ENCODE results near the gene ZNF280B.
"Not testable (repeated sequence)": the region's sequence is repeated elsewhere in the genome, so short reads cannot be mapped to it uniquely, and the experiment has no call there.

The ZNF280B gene

DNA sequence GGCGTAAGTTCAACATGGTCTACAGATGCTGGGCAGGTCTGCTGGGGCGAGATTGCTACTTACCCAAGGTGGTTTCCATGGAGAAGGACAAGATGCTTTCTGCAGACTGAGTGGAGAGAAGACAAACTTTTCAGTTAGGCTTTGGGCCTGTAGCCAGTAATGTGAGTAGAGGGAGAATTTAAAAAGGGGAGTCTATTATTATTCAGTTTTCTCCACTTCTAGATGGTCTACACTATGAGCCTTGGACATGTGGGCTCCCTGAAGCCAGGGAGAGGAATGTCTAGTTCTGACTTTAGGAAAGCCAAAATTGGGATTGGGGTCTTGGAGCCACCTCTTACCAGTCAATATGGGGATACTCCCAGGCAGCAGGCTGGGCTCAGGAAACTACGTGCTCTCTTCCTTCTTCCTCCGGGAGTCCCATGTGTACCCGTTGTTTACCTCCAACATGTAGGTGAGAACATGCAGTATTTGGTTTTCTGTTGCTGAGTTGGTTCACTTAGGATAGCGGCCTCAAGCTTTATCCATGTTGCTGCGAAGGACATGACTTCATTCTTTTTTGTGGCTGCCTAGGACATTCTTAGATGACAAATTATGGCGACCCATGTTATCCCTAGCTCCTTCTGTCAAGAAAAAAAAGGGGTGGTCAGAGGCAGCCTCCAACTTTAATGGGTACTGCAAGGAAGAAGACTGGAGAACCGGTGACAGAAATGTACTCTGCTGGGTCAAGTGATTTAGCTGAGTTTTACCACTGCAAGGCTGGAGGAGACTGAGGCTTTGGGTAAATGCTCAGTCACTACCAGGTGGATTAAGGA is 26.3 kb upstream of the ZNF280B start:
- no peak for DNase-seq (ENCODE audit: low read depth)

DNA sequence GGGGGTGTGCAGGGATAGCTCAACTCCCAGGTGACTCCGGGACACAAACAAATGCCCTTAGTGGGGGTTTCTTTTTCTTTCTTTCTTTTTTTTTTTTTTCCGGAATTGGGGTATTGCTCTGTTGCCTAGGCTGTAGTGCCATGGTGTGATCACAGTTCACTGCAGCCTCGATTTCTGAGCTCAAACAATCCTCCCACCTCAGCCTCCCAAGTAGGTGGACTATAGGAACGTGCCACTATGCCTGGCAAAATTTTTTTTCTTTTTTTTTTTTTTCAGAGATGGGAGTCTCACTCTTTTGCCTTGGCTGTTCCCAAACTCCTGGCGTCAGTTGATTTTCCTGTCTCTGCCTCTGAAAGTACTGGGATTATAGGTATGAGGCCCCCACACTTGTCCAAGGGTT is 25.3 kb upstream of the ZNF280B start:
- no peak for DNase-seq (ENCODE audit: low read depth)

DNA sequence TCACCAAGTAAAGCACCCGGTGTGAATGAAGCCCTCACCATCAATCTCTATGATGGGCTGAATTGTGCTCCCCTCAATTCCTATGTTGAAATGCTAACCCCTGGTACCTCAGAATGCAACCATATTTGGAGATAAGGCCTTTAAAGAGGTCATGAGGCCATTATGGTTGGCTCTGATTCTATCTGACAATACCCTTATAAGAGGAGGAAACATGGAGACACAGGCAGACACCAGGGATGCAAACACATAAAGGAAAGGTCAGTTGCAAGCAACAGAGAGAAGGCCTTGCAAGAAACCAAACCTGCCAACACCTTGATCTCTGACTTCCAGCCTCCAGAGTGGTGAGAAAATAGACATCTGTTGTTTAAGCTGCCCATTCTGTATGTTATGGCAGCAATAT is 24.9 kb upstream of the ZNF280B start:
- no peak for DNase-seq (ENCODE audit: low read depth)

DNA sequence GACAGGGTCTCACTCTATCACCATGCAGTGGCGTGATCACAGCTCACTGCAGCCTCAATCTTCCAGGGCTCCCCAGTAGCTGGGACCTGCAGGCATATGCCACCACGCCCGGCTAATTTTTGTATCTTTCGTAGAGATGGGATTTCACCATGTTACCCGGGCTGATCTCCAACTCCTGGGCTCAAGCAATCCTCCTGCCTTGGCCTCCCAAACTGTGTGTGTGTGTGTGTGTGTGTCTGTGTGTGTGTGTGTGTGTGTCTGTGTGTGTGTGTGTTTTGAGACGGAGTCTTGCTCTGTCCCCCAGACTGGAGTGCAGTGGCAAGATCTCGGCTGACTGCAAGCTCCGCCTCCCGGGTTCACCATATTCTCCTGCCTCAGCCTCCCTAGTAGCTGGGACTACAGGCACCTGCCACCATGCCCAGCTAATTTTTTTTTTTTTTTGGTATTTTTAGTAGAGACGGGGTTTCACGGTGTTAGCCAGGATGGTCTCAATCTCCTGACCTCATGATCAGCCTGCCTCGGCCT is 24.1 kb upstream of the ZNF280B start:
- not testable (repeated sequence) for DNase-seq (ENCODE audit: low read depth)

DNA sequence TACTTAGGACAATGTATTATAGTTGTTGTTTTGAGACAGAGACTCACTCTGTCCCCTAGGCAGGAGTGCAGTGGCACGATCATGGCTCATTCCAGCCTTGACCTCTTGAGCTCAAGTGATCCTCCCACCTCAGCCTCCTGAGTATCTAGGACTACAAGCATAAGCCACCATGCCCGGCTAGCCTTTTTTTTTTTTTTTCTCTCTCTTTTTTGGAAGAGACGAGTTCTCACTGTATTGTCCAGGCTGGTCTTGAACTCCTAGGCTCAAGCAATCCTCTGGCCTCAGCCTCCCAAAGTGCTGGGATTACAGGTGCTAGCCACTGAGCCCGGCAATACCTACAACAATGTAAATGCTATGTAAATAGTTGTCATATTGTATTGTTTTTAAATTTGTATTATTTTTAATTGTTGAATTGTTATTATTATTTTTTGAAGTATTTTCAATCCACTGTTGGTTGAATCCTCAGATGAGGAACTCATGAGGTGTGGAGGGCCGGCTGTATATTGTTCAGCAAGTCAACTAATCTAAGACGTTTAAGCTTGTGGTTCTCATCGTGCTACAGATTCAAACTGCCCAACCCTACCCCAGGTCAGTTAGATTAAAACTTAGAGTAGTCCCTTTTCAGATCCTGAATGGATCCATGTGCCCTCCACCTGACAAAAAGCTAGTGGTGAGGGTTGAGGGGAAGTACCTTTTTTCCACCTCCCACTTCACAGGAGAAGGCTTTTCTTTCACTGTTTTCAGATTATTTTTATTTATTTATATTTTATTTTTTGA is 23.4 kb upstream of the ZNF280B start:
- DNase-seq (ENCODE audit: low read depth) = no peak

DNA sequence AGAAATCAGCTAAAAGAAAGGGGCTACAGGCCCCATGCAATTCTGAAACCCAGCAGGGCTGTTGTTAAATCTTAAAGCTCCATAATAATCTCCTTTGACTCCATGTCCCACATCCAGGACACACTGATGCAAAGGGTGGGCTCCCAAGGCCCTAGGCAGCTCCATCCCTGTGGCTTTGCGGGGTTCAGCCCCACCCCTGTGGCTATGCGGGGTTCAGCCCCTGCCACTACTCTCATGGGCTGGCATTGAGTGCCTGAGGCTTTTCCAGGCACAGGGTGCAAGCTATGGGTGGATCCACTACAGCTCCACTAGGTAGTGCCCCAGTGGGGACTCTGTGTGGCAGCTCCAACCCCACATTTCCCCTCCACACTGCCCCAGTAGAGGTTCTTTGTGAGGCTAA is 20.2 kb upstream of the ZNF280B start:
- DNase-seq (ENCODE audit: low read depth) = no peak

DNA sequence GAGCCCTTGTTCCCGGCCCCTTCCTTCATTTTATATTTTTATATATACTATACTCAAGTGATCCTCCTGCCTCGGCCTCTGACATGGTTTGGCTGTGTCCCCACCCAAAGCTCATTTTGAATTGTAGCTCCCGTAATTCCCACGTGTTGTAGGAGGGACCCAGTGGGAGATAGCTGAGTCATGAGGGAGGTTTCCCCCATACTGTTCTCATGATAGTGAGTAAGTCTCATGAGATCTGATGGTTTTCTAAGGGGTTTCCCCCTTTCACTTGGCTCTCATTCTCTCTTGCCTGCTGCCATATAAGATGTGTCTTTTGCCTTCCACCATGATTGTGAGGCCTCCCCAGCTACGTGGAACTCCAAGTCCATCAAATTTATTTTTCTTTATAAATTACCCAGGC is 18.8 kb upstream of the ZNF280B start:
- DNase-seq (ENCODE audit: low read depth) = no peak

DNA sequence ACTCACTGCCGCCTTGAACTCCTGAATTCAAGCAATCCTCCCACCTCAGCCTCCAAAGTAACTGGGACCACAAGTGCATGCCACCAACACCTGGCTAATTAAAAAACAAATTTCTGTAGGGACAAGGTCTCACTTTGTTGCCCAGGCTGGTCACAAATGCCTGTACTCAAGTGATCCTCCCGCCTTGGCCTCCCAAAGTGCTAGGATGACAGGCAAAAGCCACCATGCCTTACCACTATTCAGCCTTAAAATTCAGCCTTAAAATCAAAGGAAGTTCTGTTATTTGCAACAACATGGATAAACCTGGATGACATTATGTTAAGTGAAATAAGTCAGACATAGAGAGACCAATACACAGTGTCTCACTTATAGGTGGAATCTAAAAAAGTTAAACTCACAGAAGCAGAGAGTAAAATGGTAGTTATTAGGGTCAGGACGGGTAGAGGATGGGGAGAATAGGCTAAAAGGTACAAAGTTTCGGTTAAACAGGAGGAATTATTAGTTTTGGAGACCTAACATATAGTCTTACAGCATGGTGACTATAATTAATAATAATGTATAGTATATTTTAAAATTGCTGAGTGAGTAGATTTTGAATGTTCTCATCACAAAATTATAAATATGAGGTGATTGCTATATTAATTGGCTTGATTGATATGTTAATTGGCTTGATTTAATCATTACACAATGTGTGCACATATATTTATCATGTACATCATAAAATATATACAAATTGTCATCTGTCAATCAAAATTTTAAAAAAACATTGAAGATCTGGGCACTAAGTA is 17.8 kb upstream of the ZNF280B start:
- no peak for DNase-seq (ENCODE audit: low read depth)

DNA sequence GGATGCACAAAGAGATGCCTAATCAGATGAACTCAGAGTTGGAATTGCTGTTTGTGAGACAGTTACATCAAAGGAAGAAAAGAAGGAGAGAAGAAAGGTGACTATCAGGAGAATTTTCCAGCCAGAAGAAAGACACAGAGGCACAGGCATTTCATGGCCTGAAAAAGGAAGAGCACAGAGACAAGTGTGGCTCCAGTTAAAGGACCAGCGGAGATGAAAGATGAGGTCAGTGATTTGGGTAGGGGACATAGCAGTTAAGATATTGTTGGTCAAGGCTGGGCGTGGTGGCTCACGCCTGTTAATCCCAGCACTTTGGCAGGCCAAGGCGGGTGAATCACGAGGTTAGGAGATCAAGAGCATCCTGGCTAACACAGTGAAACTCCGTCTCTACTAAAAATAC is 15.0 kb upstream of the ZNF280B start:
- DNase-seq (ENCODE audit: low read depth) = no peak

DNA sequence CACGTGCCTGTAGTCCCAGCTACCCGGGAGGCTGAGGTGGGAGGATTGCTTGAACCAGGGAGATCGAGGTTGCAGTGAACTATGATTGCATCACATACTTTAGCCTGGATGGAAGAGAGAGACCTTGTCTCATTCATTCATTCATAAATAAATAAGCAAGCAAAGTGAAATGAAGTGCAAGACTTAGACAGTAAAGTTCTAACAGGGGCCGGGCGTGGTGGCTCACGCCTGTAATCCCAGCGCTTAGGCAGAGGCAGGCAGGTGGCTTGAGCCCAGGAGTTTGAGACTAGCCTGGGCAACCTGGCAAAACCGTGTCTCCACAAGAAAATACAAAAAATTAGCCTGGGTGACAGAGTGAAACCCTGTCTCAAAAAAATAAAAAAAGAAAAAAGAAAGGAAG is 13.1 kb upstream of the ZNF280B start:
- no peak for DNase-seq (ENCODE audit: low read depth)

DNA sequence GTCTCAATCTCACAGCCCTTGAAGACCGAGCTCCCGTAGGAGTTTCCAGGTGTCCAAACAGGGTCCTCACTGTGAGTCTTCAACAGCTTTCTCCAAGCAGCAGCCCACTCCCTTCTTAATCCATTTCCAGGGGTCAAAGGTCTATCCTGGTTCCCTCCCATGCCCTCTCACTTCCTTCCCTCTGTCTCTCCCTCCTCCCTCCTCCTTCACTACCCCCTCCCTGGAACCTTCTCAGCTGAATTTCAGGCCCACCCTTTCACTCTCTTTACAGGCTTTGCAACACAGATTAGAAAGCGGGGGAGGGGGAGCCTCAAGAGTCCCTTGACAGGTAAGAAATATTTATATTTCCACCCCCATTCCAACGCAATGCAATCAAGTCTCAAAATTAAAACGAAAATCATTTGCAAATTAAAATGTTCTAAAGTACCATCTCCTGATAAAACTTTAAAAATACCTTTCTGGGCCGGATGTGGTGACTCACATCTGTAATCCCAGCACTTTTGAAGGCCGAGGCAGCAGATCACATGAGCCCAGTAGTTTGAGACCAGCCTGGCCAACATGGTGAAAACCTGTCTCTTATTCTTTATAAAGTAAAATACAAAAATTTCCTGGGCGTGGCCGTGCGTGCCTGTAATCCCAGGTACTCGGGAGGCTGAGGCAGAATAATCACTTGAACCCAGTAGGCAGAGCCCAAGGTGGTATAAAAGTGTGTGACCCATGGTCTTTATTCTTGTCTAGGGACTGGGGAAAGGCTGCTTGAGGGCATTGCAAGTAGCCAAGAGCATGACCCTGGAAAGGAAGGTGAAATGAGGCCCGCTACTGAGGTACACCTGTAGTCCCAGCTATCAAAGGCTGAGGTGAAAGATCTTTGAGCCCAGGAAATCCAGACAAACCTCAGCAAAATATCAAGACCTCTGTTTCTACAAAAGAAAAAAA is 12.4 kb upstream of the ZNF280B start:
- no peak for DNase-seq (ENCODE audit: low read depth)

DNA sequence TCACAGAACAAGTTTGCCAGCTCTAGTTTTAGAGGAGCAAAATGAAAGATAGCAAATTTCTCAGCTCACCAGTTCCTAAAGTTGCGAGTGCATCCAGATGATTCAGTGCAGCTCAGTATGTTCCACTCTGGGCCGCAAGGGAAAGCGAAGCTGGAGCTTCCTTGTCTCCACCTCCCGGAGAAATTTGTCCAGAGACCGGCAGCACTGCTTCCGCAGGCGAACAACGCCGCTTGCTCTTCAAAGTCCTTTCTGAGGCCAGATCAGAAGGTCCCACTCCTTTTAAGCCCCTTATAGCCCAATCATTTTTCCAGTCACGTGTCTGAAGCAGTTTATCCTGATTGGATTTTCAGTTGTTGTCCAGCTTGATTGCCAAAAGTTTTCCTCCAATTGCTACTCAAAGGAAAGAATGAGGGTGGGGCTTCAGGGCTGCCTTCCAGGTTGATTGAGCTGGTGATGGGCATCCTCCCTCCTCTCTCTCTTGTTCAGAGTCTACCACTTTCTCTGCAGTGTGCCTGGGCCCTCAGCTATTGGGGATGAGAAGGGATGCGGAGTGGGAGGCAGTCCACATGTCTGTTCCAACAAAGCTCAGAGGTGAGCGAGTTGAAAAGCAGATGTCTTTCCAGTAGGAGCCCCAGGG is 11.6 kb upstream of the ZNF280B start, which contains the start of gene ZNF280A:
Gene ZNF280A, minus strand, starts transcription at position 251 of the 637 bp plus-strand sequence. CDS start 4,640 bp downstream, outside the sequence.
- no peak for DNase-seq (ENCODE audit: low read depth)

DNA sequence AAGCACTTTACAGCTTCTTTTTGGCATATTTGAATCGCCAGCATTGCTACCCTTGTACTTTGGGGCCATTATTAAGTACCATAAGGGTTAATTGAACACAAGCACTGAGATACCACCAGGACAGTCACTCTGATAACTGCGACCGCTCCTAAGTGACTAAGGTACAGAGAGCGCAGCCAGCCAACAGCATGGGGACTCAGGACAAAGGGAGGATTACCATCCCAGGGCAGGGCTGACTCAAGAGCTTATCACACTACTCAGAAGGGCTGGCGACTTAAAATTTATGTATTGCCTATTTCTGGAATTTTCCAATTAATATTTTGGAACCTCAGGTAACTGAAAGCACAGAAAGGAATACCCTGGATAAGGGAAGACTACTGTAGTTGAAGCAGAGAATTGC is 11.0 kb upstream of the ZNF280B start:
- DNase-seq (ENCODE audit: low read depth) = no peak

DNA sequence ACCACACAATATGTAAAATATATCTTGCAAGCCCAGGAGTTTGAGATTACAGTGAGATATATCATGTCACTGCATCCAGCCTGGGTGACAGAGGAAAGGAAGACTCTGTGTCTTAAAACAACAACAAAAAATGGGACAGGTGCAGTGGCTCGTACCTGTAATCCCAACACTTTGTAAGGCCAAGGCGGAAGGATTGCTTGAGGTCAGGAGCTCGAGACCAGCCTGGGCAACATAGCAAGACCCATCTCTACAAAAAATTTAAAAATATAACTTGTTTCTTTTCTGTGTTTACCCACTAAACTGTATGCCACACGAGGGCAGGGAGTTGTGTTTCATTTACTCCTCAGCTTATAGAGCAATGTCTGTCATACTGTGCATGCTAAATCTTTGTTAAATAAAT is 8.4 kb upstream of the ZNF280B start:
- no peak for DNase-seq (ENCODE audit: low read depth)

DNA sequence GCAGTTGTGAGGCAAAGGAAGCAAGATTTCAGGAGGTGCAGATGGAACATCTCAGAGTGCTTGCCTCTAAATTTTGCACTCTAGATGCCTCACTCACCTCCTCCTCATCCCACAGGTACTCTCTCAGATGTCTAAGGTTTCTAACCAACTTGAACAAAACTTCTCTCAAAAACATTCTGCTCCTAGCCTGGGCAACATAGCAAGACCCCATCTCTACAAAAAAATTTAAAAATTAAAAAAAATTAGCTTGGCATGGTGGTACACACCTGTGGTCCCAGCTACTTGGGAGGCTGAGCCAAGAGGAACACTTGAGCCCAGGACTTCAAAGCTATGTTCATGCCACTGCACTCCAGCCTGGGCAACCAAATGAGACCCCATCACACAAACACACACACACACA is 7.3 kb upstream of the ZNF280B start:
- DNase-seq (ENCODE audit: low read depth) = no peak

DNA sequence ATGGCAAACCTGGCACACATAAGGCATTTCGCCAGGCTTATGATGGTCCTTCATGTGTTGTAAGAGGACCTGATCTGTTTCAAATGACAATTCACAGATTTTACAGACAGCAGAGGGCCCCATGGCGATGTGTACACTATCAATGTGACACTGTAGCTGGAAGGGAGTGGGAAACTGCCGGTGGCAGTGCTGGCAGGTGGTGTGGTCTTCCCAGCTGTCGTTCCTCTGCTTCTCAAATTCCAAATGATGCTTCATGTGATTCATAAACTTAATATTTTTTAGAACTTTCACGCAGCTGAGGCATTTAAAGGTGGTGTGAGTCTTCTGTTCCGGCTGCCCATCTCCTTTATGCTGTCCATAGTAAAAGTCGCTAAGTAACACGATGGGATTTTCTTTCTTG is 5.9 kb upstream of the ZNF280B start:
- not testable (repeated sequence) for DNase-seq (ENCODE audit: low read depth)

DNA sequence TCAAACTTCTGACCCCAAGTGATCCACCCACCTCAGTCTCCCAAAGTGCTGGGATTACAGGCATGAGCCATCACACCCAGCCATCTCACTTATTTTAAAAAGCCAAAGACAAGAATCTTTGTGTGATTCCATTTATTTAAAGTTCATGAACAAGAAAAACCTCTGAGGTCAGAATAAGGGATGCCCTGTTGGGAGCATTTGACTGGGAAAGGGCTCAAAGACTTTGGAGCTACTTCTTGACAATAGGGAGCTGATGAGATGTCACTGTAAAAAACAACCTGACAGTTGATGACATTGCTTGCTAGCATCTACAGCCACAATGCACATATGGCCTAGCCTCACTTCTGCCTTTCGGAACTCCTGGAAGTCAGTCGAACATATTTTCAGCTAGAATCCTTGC is 5.1 kb upstream of the ZNF280B start:
- no peak for DNase-seq (ENCODE audit: low read depth)

DNA sequence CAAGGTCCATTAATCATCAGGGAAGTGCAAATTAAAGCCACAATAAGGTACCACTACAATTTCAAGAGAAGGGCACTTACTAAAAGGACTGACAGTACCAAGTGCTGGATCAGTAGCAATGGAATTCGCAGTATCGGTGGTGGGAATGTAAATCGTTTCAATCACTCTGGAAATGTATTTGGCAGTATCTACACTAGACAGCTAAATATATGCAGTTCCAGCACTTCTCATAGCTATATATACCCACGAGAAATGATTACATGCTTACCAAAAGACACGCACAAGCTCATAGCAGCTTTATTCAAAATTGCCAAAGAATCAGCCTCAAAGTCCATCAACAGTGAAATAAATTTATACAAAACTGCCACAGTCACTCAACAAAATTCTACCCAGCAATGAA is 4.4 kb upstream of the ZNF280B start:
- no peak for DNase-seq (ENCODE audit: low read depth)

DNA sequence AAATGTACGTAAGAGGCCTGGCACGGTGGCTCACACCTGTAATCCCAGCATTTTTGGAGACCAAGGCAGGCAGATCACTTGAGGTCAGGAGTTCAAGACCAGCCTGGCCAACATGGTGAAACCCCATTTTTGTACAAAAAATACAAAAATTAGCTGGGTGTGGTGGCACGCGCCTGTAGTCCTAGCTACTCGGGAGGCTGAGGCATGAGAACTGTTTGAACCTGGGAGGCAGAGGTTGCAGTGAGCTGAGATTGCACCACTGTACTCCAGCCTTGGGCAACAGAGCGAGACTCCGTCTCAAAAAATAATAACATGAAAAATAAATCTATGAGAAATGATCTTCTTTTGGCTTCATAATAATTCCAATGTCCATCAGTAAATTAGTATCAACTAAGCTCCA is 2.3 kb upstream of the ZNF280B start:
- not testable (repeated sequence) for DNase-seq (ENCODE audit: low read depth)

DNA sequence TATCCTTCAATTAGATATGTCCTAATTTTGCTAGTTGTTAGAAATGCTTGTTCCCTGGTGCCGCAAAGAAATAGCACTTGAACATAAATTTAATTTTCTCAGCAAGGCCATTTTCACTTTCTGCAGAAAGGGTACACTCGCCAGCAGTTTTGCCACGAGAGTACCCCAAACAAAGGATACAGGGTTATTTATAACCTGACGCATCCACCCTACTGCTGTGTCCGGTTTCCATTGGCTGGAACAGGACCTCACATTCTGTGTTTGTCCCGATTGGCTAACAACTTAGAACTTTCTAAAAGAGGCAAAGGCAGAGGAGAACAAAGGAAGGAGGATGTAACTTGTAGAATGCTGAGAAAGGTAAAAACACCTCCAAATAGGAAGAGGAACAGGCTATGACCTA is 1.4 kb upstream of the ZNF280B start:
- DNase-seq (ENCODE audit: low read depth) = not testable (repeated sequence)
